ENCODE data around the gene P2RY1. TPM values are rescaled to one million over a fixed set of nuclear protein-coding genes. Genes with fewer than 3 reads are reported as not detected.

P2RY1 gene, protein sequence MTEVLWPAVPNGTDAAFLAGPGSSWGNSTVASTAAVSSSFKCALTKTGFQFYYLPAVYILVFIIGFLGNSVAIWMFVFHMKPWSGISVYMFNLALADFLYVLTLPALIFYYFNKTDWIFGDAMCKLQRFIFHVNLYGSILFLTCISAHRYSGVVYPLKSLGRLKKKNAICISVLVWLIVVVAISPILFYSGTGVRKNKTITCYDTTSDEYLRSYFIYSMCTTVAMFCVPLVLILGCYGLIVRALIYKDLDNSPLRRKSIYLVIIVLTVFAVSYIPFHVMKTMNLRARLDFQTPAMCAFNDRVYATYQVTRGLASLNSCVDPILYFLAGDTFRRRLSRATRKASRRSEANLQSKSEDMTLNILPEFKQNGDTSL
- total RNA-seq (6.8 TPM), polyA plus RNA-seq (ENCODE audit: insufficient read depth in 1 of 8, insufficient read length in 8 of 8, low replicate concordance in 1 of 8) (1 to 10 TPM; 5.6 to 9.3 (median 7.1) TPM)
- long read RNA-seq, donor 1, full-length matches to known transcripts, result 7 of 7 reads
- long read RNA-seq, donor 1, partial matches to known transcripts, result 0 of 7 reads
- long read RNA-seq, donor 1, other reads (novel, unspliced or antisense), result 0 of 7 reads
- long read RNA-seq, donor 2, full-length matches to known transcripts, result 1 of 1 reads
- long read RNA-seq, donor 2, partial matches to known transcripts, result 0 of 1 reads
- long read RNA-seq, donor 2, other reads (novel, unspliced or antisense), result 0 of 1 reads
- long read RNA-seq, donor 3, full-length matches to known transcripts, result 11 of 11 reads
- long read RNA-seq, donor 3, partial matches to known transcripts, result 0 of 11 reads
- long read RNA-seq, donor 3, other reads (novel, unspliced or antisense), result 0 of 11 reads
- long read RNA-seq, donor 4, full-length matches to known transcripts, result 6 of 6 reads
- long read RNA-seq, donor 4, partial matches to known transcripts, result 0 of 6 reads
- long read RNA-seq, donor 4, other reads (novel, unspliced or antisense), result 0 of 6 reads
- long read RNA-seq, donor 5, full-length matches to known transcripts, result 24 of 24 reads
- long read RNA-seq, donor 5, partial matches to known transcripts, result 0 of 24 reads
- long read RNA-seq, donor 5, other reads (novel, unspliced or antisense), result 0 of 24 reads
- long read RNA-seq, donor 6, full-length matches to known transcripts, result 22 of 22 reads
- long read RNA-seq, donor 6, partial matches to known transcripts, result 0 of 22 reads
- long read RNA-seq, donor 6, other reads (novel, unspliced or antisense), result 0 of 22 reads
- long read RNA-seq, donor 7, full-length matches to known transcripts, result 27 of 27 reads
- long read RNA-seq, donor 7, partial matches to known transcripts, result 0 of 27 reads
- long read RNA-seq, donor 7, other reads (novel, unspliced or antisense), result 0 of 27 reads
- long read RNA-seq, donor 8, full-length matches to known transcripts, result 22 of 22 reads
- long read RNA-seq, donor 8, partial matches to known transcripts, result 0 of 22 reads
- long read RNA-seq, donor 8, other reads (novel, unspliced or antisense), result 0 of 22 reads
- long read RNA-seq, donor 9, full-length matches to known transcripts, result 23 of 23 reads
- long read RNA-seq, donor 9, partial matches to known transcripts, result 0 of 23 reads
- long read RNA-seq, donor 9, other reads (novel, unspliced or antisense), result 0 of 23 reads
- long read RNA-seq, donor 10, full-length matches to known transcripts, result 37 of 37 reads
- long read RNA-seq, donor 10, partial matches to known transcripts, result 0 of 37 reads
- long read RNA-seq, donor 10, other reads (novel, unspliced or antisense), result 0 of 37 reads
- long read RNA-seq, donor 11, full-length matches to known transcripts, result 20 of 20 reads
- long read RNA-seq, donor 11, partial matches to known transcripts, result 0 of 20 reads
- long read RNA-seq, donor 11, other reads (novel, unspliced or antisense), result 0 of 20 reads

DNA sequence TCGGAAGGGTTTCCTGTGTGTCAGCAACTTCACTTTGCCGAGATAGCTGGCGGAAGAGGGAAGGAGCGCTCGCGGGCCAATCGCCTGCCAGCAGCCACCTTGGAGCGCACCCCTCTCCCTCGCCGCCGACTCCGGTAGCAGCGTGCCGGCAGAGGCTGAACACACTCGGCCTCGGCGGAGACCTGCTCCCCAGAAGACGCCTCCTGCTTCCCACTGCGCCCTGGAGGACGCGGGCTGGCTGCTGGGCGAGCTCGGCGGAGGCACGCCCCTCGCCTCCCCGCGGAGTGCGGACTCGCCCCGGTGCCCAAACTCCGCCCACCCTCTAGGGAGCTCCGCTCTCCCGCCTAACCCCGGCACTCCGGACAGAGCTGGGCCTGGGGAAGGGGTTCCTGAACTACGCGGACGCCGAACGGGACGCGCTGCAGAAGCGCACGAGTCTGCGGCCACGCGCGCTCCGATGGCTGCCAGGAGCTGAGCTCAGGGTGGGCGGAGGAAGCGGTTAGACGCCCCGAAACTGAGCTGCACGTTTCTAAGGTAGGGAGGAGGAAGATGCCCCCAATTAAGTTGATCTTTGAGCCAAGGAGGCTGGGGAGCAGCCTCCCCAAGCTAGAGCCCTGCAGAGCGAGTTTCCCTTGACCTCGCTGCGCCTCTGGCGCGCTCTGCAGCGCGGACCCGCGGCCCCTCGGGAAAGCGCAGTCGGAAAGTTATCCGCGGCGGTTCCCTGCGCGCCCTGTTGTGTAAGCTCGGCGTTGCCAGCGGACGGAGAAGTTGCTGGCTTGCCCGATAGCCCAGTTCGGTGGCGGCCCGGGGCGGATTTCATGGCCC, at the start of gene P2RY1:
Gene P2RY1 (plus strand): TSS at position 356 of the 825 bp plus-strand sequence. CDS start 652 bp downstream, outside the sequence.
- no peaks in the 10 kb centered on the region for H3K9me3 ChIP-seq (replicated peaks; ENCODE audit: control insufficient read depth, low read depth, low read length)
- H3K4me1 ChIP-seq (ENCODE audit: control insufficient read depth, insufficient read depth, low read length), result peaks cover 5% of the 10 kb centered on the region
- H3K36me3 ChIP-seq (ENCODE audit: control insufficient read depth, insufficient read depth, low read length), result no peaks in the 10 kb centered on the region
- WGBS (ENCODE audit: insufficient coverage), result under 1% methylated on average over 74 of the region's 81 CpGs
- peak within 1 kb of the TSS; percentile 87 for H3K27ac ChIP-seq (ENCODE audit: low read length)
- peak within 1 kb of the TSS; percentile 76 for H3K4me3 ChIP-seq (ENCODE audit: low read length)
- peaks cover 11% of the 10 kb centered on the region for H3K27me3 ChIP-seq (ENCODE audit: control insufficient read depth, insufficient read depth, low read length)
- peak; percentile 75 for DNase-seq

DNA sequence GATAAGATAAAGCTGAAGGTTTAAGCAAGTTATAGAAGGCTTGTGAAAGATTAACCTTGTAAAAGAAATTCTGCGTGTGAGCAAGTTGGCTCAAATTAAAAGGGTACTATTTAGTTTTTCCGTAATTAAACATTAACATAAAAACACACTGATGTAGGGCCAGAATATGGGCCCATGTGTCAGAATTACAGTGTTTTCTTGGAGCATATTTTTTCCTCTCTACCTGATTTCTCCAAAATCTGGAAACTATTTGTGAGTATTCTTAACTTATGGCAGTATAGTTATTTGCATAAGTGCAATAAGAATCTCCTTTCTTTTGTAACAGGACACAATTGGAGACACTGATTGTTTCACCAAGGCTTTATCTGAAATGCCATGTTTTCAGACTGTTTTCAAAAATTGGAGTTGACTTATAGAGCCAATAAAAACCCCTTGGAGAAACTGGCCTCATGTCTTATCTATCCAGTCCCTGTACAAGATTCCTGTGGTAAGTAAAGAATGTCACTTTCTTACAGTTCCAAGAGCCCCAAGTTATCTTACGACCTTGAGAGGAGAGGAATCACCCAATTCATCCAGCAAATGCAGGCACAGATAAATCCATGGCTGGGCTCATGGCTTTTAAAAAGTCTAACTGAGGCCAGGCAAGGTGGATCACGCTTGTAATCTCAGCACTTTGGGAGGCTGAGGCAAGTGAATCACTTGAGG, 47.8 kb upstream of the P2RY1 start:
- Histone ChIP-seq H3K27me3 (ENCODE audit: control insufficient read depth, insufficient read depth, low read length) (no peaks in the 10 kb centered on the region), H3K9me3 (replicated peaks; ENCODE audit: control insufficient read depth, low read depth, low read length) (peaks cover 2% of the 10 kb centered on the region), H3K27ac (ENCODE audit: low read length) (no peak overlapping the region), H3K4me1 (ENCODE audit: control insufficient read depth, insufficient read depth, low read length) (no peaks in the 10 kb centered on the region), H3K4me3 (ENCODE audit: low read length) (no peak overlapping the region), H3K36me3 (ENCODE audit: control insufficient read depth, insufficient read depth, low read length) (no peaks in the 10 kb centered on the region)
- 60% methylated on average over 1 of the region's 4 CpGs for WGBS (ENCODE audit: insufficient coverage)
- DNase-seq, result no peak

GRCh38 chr3:152790651-152791387, 44.1 kb upstream of the P2RY1 start:
- no peak overlapping the region for H3K4me3 ChIP-seq (ENCODE audit: low read length)
- H3K27me3 ChIP-seq (ENCODE audit: control insufficient read depth, insufficient read depth, low read length), result no peaks in the 10 kb centered on the region
- H3K9me3 ChIP-seq (replicated peaks; ENCODE audit: control insufficient read depth, low read depth, low read length), result no peaks in the 10 kb centered on the region
- WGBS (ENCODE audit: insufficient coverage), result no CpG with 5 or more reads among the region's 5 CpGs
- no peak overlapping the region for H3K27ac ChIP-seq (ENCODE audit: low read length)
- no peak for DNase-seq
- no peaks in the 10 kb centered on the region for H3K36me3 ChIP-seq (ENCODE audit: control insufficient read depth, insufficient read depth, low read length)
- no peaks in the 10 kb centered on the region for H3K4me1 ChIP-seq (ENCODE audit: control insufficient read depth, insufficient read depth, low read length)

GRCh38 chr3:152793969-152794368, 41.0 kb upstream of the P2RY1 start:
- no CpG with 5 or more reads among the region's 2 CpGs for WGBS (ENCODE audit: insufficient coverage)

GRCh38 chr3:152797751-152798432, 37.0 kb upstream of the P2RY1 start:
- WGBS (ENCODE audit: insufficient coverage), result no CpG with 5 or more reads among the region's 4 CpGs
- DNase-seq, result no peak
- no peaks in the 10 kb centered on the region for H3K36me3 ChIP-seq (ENCODE audit: control insufficient read depth, insufficient read depth, low read length)
- H3K27me3 ChIP-seq (ENCODE audit: control insufficient read depth, insufficient read depth, low read length), result no peaks in the 10 kb centered on the region
- H3K4me1 ChIP-seq (ENCODE audit: control insufficient read depth, insufficient read depth, low read length), result no peaks in the 10 kb centered on the region
- no peaks in the 10 kb centered on the region for H3K9me3 ChIP-seq (replicated peaks; ENCODE audit: control insufficient read depth, low read depth, low read length)
- no peak overlapping the region for H3K27ac ChIP-seq (ENCODE audit: low read length)
- H3K4me3 ChIP-seq (ENCODE audit: low read length), result no peak overlapping the region

More at GRCh38 chr3:152793969-152794368, 41.0 kb upstream of the P2RY1 start:
- H3K4me1 ChIP-seq (ENCODE audit: control insufficient read depth, insufficient read depth, low read length), result no peaks in the 10 kb centered on the region
- no peak overlapping the region for H3K27ac ChIP-seq (ENCODE audit: low read length)
- no peaks in the 10 kb centered on the region for H3K27me3 ChIP-seq (ENCODE audit: control insufficient read depth, insufficient read depth, low read length)
- H3K9me3 ChIP-seq (replicated peaks; ENCODE audit: control insufficient read depth, low read depth, low read length), result no peaks in the 10 kb centered on the region
- no peaks in the 10 kb centered on the region for H3K36me3 ChIP-seq (ENCODE audit: control insufficient read depth, insufficient read depth, low read length)
- H3K4me3 ChIP-seq (ENCODE audit: low read length), result no peak overlapping the region
- DNase-seq, result no peak

GRCh38 chr3:152811974-152812760, 22.8 kb upstream of the P2RY1 start:
- Histone ChIP-seq H3K4me3 (ENCODE audit: low read length) (no peak overlapping the region), H3K27ac (ENCODE audit: low read length) (no peak overlapping the region), H3K4me1 (ENCODE audit: control insufficient read depth, insufficient read depth, low read length) (no peaks in the 10 kb centered on the region), H3K36me3 (ENCODE audit: control insufficient read depth, insufficient read depth, low read length) (no peaks in the 10 kb centered on the region), H3K27me3 (ENCODE audit: control insufficient read depth, insufficient read depth, low read length) (no peaks in the 10 kb centered on the region), H3K9me3 (replicated peaks; ENCODE audit: control insufficient read depth, low read depth, low read length) (no peaks in the 10 kb centered on the region)
- no CpG with 5 or more reads among the region's 1 CpG for WGBS (ENCODE audit: insufficient coverage)
- DNase-seq, result no peak

DNA sequence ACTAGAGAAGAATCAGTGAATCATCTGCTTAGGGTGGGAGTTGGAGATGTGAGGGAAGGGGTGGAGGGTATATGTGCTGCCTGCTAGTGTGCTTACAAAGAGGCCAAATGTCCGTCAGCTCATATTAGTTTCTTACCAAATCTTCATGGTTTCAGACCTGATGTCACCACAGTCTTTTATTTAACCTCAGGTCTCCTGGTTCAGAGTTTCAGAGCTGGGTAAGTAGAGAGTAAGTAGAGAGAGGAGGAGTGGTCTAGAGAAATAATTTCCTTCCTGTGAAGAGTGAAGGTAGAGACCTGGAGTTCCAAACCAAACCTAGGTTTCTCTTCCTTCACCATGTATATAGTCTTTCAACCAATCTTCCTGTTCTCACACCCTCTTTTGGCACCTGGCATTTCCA, 17.5 kb upstream of the P2RY1 start:
- WGBS (ENCODE audit: insufficient coverage), result no CpG with 5 or more reads among the region's 1 CpG
- no peaks in the 10 kb centered on the region for H3K27me3 ChIP-seq (ENCODE audit: control insufficient read depth, insufficient read depth, low read length)
- no peak for DNase-seq
- H3K4me1 ChIP-seq (ENCODE audit: control insufficient read depth, insufficient read depth, low read length), result no peaks in the 10 kb centered on the region
- H3K27ac ChIP-seq (ENCODE audit: low read length), result no peak overlapping the region
- no peaks in the 10 kb centered on the region for H3K36me3 ChIP-seq (ENCODE audit: control insufficient read depth, insufficient read depth, low read length)
- no peaks in the 10 kb centered on the region for H3K9me3 ChIP-seq (replicated peaks; ENCODE audit: control insufficient read depth, low read depth, low read length)
- H3K4me3 ChIP-seq (ENCODE audit: low read length), result no peak overlapping the region
